Lung (tissue), 12 donors: ENCODE data around the gene SYTL2. TPM values are rescaled to one million over a fixed set of nuclear protein-coding genes. Genes with fewer than 3 reads are reported as not detected.
"Not testable (repeated sequence)": the region's sequence is repeated elsewhere in the genome, so short reads cannot be mapped to it uniquely, and the experiment has no call there.

Experiments used
- ATAC-seq: fragments of 200-7000 bp; cut with Tn5 transposase; one replicate; pipeline ENCODE4 v1.9.1; 2020; ENCODE audit warnings: moderate number of reproducible peaks; ENCODE audit not compliant: insufficient read depth, low FRiP score
- DNase-seq, 3 donors: peaks; one replicate each; pipeline ENCODE4 v3.0.0-alpha.2; 2013 to 2017
- H3K27ac ChIP-seq, 2 donors: one replicate each; pipeline ENCODE4 v1.5.1; 2013; ENCODE audit warnings: mild to moderate bottlenecking in 2 of 2, moderate library complexity in 2 of 2, control low read depth in 1 of 2, inconsistent platforms in 1 of 2, low read depth in 1 of 2, low read length in 1 of 2
- H3K27me3 ChIP-seq, 3 donors: one replicate each; pipeline ENCODE4 v1.5.1; 2013; ENCODE audit warnings: low read length in 2 of 3; ENCODE audit not compliant: control insufficient read depth in 3 of 3, insufficient read depth in 3 of 3
- H3K36me3 ChIP-seq, 4 donors: one replicate each; pipeline ENCODE4 v1.5.1; 2013; ENCODE audit warnings: low read length in 4 of 4, mild to moderate bottlenecking in 1 of 4, moderate library complexity in 1 of 4; ENCODE audit not compliant: control insufficient read depth in 4 of 4, insufficient read depth in 4 of 4
- H3K4me1 ChIP-seq, 5 donors: one replicate each; pipeline ENCODE4 v1.5.1; 2013; ENCODE audit warnings: low read length in 5 of 5, mild to moderate bottlenecking in 2 of 5, moderate library complexity in 1 of 5; ENCODE audit not compliant: control insufficient read depth in 5 of 5, insufficient read depth in 5 of 5
- H3K4me3 ChIP-seq: one replicate; pipeline ENCODE4 v1.5.1; 2013; ENCODE audit warnings: mild to moderate bottlenecking, control low read depth, moderate library complexity
- H3K9ac ChIP-seq, 2 donors: one replicate each; pipeline ENCODE4 v1.5.1; 2013; ENCODE audit warnings: low read length in 2 of 2, control low read depth in 1 of 2; ENCODE audit not compliant: insufficient read depth in 1 of 2
- H3K9me3 ChIP-seq, 4 donors: one replicate each; pipeline ENCODE4 v1.5.1; 2013; ENCODE audit warnings: low read length in 3 of 4, mild to moderate bottlenecking in 1 of 4, moderate library complexity in 1 of 4; ENCODE audit not compliant: control insufficient read depth in 4 of 4, insufficient read depth in 3 of 4
- WGBS, 2 donors: extraction: QIAGEN DNeasy Blood & Tissue Kit; methylation state at CpG; one replicate each; pipeline ENCODE4 v1.1.7; 2013; 5-methylcytosine and 5-hydroxymethylcytosine counted together
- polyA plus RNA-seq, 2 donors: library from polyadenylated mRNA; stranded (reverse); fragments of 200-250 nt; gene quantifications; one replicate each; pipeline ENCODE4 v1.2.1, GENCODE V29; 2013
- total RNA-seq, 2 donors: library from RNA; depleted of rRNA in 1 of 2; stranded (reverse); fragments of >200 nt in 1 of 2; gene quantifications; one replicate each; pipeline ENCODE4 v1.2.1, GENCODE V29; 2014 to 2021
- TF ChIP-seq, protein P1 (sequence below): IDR thresholded peaks from 2 replicates; pipeline ENCODE4 v1.5.1; 2012; ENCODE audit warnings: mild to moderate bottlenecking; ENCODE audit errors: control extremely low read depth, extremely low read depth
- donor health status: control.
- donor health status: control.
- donor health status: Bipolar disorder and iron deficiency.
- donor health status: healthy.
- donor health status: DM: yes; HTN: yes; CAD: no.

SYTL2 gene
- total and polyA plus RNA-seq, 4 donors = 6.7 to 39.0 (median 16.5) TPM

DNA sequence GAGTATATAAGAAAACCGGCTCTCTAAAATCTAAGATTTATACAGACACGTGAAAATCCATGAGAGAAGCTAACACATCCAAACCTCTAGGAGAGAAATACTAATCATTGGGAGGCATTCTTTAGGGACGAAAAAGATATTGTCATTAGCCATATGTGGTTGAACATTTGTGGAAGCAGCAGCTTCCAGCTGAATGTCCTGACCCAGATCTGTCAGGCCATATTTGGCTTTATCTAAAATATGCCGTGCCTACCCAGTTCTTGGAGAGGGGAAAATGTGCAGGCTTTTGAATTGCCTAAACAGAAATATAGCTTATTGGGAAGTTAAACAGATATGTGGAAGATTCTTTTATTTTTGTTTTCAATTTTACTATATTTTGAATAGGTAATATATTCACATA, 131.4 kb downstream of the SYTL2 start:
- ATAC-seq = no peak
- Histone ChIP-seq H3K36me3 (no peaks in the 10 kb centered on the region), H3K9me3 (peaks cover 0 to 1% (median 0%) of the 10 kb centered on the region in 4 donors), H3K27me3 (no peaks in the 10 kb centered on the region), H3K4me1 (peaks cover 0 to 34% (median 7%) of the 10 kb centered on the region in 5 donors), H3K4me3 (no peak overlapping the region), H3K9ac (no peak overlapping the region), H3K27ac (no peak overlapping the region)
- WGBS, 2 donors = 67 to 87% methylated on average over 4 of the region's 4 CpGs
- TF ChIP-seq, protein P1, sequence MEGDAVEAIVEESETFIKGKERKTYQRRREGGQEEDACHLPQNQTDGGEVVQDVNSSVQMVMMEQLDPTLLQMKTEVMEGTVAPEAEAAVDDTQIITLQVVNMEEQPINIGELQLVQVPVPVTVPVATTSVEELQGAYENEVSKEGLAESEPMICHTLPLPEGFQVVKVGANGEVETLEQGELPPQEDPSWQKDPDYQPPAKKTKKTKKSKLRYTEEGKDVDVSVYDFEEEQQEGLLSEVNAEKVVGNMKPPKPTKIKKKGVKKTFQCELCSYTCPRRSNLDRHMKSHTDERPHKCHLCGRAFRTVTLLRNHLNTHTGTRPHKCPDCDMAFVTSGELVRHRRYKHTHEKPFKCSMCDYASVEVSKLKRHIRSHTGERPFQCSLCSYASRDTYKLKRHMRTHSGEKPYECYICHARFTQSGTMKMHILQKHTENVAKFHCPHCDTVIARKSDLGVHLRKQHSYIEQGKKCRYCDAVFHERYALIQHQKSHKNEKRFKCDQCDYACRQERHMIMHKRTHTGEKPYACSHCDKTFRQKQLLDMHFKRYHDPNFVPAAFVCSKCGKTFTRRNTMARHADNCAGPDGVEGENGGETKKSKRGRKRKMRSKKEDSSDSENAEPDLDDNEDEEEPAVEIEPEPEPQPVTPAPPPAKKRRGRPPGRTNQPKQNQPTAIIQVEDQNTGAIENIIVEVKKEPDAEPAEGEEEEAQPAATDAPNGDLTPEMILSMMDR = no peak
- DNase-seq = peak in 1 of 3 donors; percentile 37

DNA sequence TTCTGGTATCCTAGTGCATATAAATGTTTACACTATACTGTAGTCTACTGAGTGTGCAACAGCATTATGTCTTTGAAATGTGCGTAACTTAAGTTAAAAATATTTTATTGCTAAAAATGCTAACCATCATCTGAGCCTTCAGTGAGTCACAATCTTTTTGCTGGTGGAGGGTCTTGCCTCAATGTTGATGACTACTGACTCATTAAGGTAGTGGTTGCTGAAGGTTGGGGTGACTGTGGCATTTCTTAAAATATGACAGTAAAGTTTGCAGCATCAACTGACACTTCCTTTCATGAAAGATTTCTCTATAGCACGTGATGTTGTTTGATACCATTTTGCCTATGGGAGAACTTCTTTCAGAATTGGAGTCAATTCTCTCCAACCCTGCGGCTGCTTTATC, 137.5 kb downstream of the SYTL2 start:
- WGBS, 2 donors = 93 to 95% methylated on average over 3 of the region's 3 CpGs
- Histone ChIP-seq H3K9ac (no peak overlapping the region), H3K4me3 (no peak overlapping the region), H3K27me3 (no peaks in the 10 kb centered on the region), H3K9me3 (peaks cover 0 to 2% (median 0%) of the 10 kb centered on the region in 4 donors), H3K36me3 (no peaks in the 10 kb centered on the region), H3K4me1 (no peaks in the 10 kb centered on the region), H3K27ac (no peak overlapping the region)
- TF ChIP-seq, protein P1 = no peak
- ATAC-seq = no peak
- no peak for DNase-seq

DNA sequence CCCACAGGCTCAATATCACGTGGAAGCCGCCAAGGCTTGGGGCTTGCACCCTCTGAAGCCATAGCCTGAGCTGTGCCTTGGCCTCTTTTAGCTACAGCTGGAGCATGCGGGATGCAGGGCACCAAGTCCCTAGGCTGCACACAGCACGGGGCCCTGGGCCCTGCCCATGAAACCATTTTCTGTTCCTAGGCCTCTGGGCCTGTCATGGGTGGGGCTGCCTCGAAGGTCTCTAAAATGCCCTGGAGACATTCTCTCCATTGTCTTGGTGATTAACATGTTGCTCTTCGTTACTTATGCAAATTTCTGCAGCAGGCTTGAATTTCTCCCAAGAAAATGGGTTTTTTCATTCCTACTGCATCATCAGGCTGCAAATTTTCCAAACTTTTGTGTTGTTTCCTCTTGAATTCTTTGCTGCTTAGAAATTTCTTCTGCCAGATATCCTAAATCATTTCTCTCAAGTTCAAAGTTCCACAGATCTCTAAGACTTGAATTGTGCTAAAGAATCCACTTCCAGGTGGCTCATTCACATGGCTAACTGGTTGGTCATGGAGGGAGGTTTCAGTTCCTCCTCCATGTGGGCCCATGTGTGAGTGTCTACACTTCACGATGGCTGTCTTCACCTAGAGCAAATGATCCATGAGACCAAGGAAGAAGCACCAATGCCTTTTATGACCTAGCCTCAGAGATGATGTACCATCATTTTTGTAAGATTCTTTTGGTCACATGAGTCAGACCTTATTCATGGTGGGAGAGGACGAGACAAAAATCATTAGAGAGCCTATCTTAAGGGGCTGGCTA, 138.6 kb downstream of the SYTL2 start:
- 90 to 92% methylated on average over 8 of the region's 8 CpGs for WGBS, 2 donors
- no peaks in the 10 kb centered on the region for H3K36me3 ChIP-seq
- ATAC-seq = no peak

DNA sequence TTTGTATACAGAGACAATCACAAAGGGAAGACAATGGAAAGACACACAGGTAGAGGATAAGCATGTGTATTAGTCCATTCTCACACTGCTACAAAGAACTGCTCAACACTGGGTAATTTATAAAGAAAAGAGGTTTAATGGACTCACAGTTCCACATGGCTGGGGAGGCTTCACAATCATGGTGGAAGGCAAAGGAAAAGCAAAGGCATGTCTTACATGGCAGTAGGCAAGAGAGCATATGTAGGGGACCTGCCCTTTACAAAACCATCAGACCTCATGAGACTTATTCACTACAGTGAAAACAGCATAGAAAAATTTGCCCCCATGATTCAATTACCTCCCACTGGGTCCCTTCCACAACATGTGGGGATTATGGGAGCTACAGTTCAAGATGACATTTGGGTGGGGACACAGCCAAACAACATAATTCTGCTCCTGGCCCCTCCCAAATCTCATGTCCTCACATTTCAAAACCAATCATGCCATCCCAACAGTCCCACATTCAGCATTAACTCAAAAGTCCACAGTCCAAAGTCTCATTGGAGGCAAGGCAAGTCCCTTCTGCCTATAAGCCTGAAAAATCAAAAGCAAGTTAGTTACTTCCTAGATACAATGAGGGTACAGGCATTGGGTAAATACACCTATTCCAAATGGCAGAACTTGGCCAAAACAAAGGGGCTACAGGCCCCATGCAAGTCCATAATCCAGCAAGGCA, 139.8 kb downstream of the SYTL2 start:
- not testable (repeated sequence) for H3K4me1 ChIP-seq, H3K9me3 ChIP-seq, H3K4me3 ChIP-seq, H3K36me3 ChIP-seq, H3K9ac ChIP-seq, ATAC-seq, H3K27ac ChIP-seq, H3K27me3 ChIP-seq, DNase-seq

More for the DNA sequence above, 138.6 kb downstream of the SYTL2 start:
- TF ChIP-seq, protein P1 = no peak
- Histone ChIP-seq H3K9ac (no peak overlapping the region), H3K27me3 (no peaks in the 10 kb centered on the region), H3K4me3 (no peak overlapping the region), H3K27ac (no peak overlapping the region), H3K4me1 (no peaks in the 10 kb centered on the region), H3K9me3 (peaks cover 0 to 2% (median 0%) of the 10 kb centered on the region in 4 donors)
- no peak for DNase-seq
